ENCODE measurements around the gene EVL. TPM values are rescaled to one million over a fixed set of nuclear protein-coding genes. Genes with fewer than 3 reads are reported as not detected.
A peak's percentile ranks its signal among the peaks of the same experiment; 100 is the strongest.

Gene EVL
- total RNA-seq, 4 donors from 2014 or later: 24.2 to 40.1 (median 29.8) TPM

- Histone ChIP-seq H3K4me1 (no peaks in the 10 kb centered on the region), H3K4me3 (replicated peaks in 1 of 3) (no peak overlapping the region), H3K27ac (no peak overlapping the region), H3K9me3 (no peaks in the 10 kb centered on the region), H3K27me3 (no peaks in the 10 kb centered on the region), H3K36me3 (no peaks in the 10 kb centered on the region)
- DNase-seq: no peak
- WGBS, 2 donors: 95 to 97% methylated on average over 8 of the region's 8 CpGs
- no peak for TF ChIP-seq CTCF (IDR thresholded peaks at IDR 0.05)
- no peak for TF ChIP-seq POLR2A (IDR thresholded peaks at IDR 0.05)
- intact Hi-C loops (cut with DNase I): no loop called here
Observed at GRCh38 chr14:100115726-100116125, 50.5 kb downstream of the EVL start.

DNA sequence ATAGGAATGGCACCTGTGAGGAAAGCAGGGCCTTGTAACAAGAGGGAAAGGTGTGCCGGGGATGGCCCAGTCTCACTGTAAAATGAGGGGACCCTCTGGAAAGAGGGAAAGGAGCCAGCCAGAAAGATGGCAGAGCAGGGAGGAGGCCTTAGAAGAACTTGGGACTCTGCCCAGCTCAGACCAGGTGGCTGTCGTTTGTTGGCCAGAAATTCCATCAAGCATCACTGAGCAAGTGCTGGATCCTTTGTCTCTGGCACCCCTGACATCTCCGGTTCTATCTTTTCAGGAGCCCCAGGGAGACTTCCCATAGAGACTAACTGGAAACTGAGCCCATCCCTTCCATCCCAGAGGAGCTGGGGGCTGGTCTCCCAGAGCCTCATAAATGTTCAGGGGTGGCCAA lies 50.9 kb downstream of the EVL start:
- H3K4me3 ChIP-seq (replicated peaks in 1 of 3): no peak overlapping the region
- WGBS, 2 donors: 41 to 43% methylated on average over 3 of the region's 3 CpGs
- H3K36me3 ChIP-seq: no peaks in the 10 kb centered on the region
- TF ChIP-seq POLR2A (IDR thresholded peaks at IDR 0.05) (no peak), CTCF (IDR thresholded peaks at IDR 0.05) (no peak)
- no peak overlapping the region for H3K27ac ChIP-seq
- H3K27me3 ChIP-seq: no peaks in the 10 kb centered on the region
- H3K4me1 ChIP-seq: no peaks in the 10 kb centered on the region
- no peaks in the 10 kb centered on the region for H3K9me3 ChIP-seq
- intact Hi-C loops (cut with DNase I): no loop called here
- DNase-seq: peak in 1 of 2 donors; percentile 19

- DNase-seq: no peak
- Histone ChIP-seq H3K36me3 (no peaks in the 10 kb centered on the region), H3K27me3 (no peaks in the 10 kb centered on the region), H3K4me3 (replicated peaks in 1 of 3) (no peak overlapping the region), H3K27ac (no peak overlapping the region), H3K4me1 (no peaks in the 10 kb centered on the region), H3K9me3 (no peaks in the 10 kb centered on the region)
- no peak for TF ChIP-seq CTCF (IDR thresholded peaks at IDR 0.05)
- no peak for TF ChIP-seq POLR2A (IDR thresholded peaks at IDR 0.05)
- intact Hi-C loops (cut with DNase I): no loop called here
- 83 to 89% methylated on average over 8 to 10 of the region's 10 CpGs for WGBS, 2 donors
Observed at GRCh38 chr14:100117026-100117425, 51.8 kb downstream of the EVL start.

GRCh38 chr14:100117633-100118395 lies 52.6 kb downstream of the EVL start:
- H3K27me3 ChIP-seq: no peaks in the 10 kb centered on the region
- intact Hi-C loops (cut with DNase I): no loop called here
- no peaks in the 10 kb centered on the region for H3K36me3 ChIP-seq
- H3K27ac ChIP-seq: no peak overlapping the region
- H3K4me1 ChIP-seq: no peaks in the 10 kb centered on the region
- WGBS, 2 donors: 79 to 80% methylated on average over 14 of the region's 14 CpGs
- DNase-seq: peak; percentile 15 to 30
- H3K4me3 ChIP-seq (replicated peaks in 1 of 3): no peak overlapping the region
- H3K9me3 ChIP-seq: no peaks in the 10 kb centered on the region
- TF ChIP-seq CTCF (IDR thresholded peaks at IDR 0.05) (no peak), POLR2A (IDR thresholded peaks at IDR 0.05) (no peak)

DNA sequence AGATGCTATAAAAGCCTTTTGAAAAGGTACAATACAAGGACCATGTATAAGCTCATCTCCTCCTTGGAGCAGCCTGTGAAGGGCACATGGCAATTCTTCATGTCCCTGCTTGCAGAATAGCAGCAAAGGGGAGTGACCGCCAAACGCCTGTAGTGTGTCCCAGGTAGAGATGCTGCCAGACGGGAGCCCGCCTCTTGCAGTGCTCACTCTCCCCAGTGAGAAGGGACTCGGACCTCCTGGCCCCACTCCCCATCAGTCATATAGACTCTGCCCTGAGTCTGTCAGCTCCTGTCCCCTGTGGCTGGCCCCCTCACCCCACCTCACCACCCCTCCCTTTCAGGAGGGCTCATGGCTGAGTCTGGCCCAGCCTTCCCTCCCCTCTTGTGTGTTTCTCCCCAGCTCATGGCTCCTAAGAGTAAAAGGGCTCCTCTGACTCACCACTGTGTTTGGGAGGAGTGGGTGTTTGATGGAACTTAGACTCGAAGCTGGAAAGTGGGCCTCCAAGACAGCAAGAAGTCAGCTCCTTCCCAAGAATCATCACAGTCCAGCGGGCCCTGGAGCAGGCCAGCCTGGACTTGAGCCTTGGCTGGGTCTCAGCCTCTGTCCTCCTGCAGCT lies 53.3 kb downstream of the EVL start:
- no peaks in the 10 kb centered on the region for H3K27me3 ChIP-seq
- H3K27ac ChIP-seq: no peak overlapping the region
- DNase-seq: no peak
- TF ChIP-seq POLR2A (IDR thresholded peaks at IDR 0.05): no peak
- no peak for TF ChIP-seq CTCF (IDR thresholded peaks at IDR 0.05)
- intact Hi-C loops (cut with DNase I): no loop called here
- 88 to 89% methylated on average over 7 of the region's 7 CpGs for WGBS, 2 donors
- no peaks in the 10 kb centered on the region for H3K36me3 ChIP-seq
- no peaks in the 10 kb centered on the region for H3K4me1 ChIP-seq
- H3K9me3 ChIP-seq: no peaks in the 10 kb centered on the region
- H3K4me3 ChIP-seq (replicated peaks in 1 of 3): no peak overlapping the region
